ENCODE data around the gene AKT2. TPM values are rescaled to one million over a fixed set of nuclear protein-coding genes. Genes with fewer than 3 reads are reported as not detected.

AKT2 gene
- total RNA-seq, 3 donors from 2014 or later (not counting 1 experiment from before 2014, with no cell fraction given) = 234 to 292 (median 261) TPM

- no peak overlapping the region for H3K4me3 ChIP-seq (ENCODE audit: low read length)
- no peak overlapping the region for H3K27ac ChIP-seq (ENCODE audit: low read length)
- Mint-ChIP-seq H3K27me3 (ENCODE audit: low read depth in 2 of 2) (no peaks in the 10 kb centered on the region), H3K9me3 (no peaks in the 10 kb centered on the region), H3K4me1 (peaks cover 4 to 5% of the 10 kb centered on the region in 2 donors), H3K4me3 (no peak overlapping the region), H3K27ac (no peak overlapping the region), H3K36me3 (no peaks in the 10 kb centered on the region)
- DNase-seq (no peak), ATAC-seq (no peak)
- no peaks in the 10 kb centered on the region for H3K9me3 ChIP-seq (ENCODE audit: control insufficient read depth, insufficient read depth, low read length)
- H3K4me1 ChIP-seq (ENCODE audit: control insufficient read depth, insufficient read depth, low read length) = no peaks in the 10 kb centered on the region
- H3K27me3 ChIP-seq (ENCODE audit: control insufficient read depth, insufficient read depth, low read length) = no peaks in the 10 kb centered on the region
- intact Hi-C loops (cut with micrococcal nuclease) = no loop called here
- peaks cover 9% of the 10 kb centered on the region for H3K36me3 ChIP-seq (ENCODE audit: control insufficient read depth, insufficient read depth, low read length)
- TF ChIP-seq CTCF (IDR thresholded peaks at IDR 0.05) = no peak
- WGBS (ENCODE audit: insufficient coverage) = 96% methylated on average over 7 of the region's 9 CpGs
Observed at GRCh38 chr19:40200341-40201099, 84.6 kb downstream of the AKT2 start.

- Mint-ChIP-seq H3K9me3 (no peaks in the 10 kb centered on the region), H3K27ac (no peak overlapping the region), H3K27me3 (ENCODE audit: low read depth in 2 of 2) (no peaks in the 10 kb centered on the region), H3K4me3 (no peak overlapping the region), H3K4me1 (peaks cover 11 to 20% of the 10 kb centered on the region in 2 donors), H3K36me3 (no peaks in the 10 kb centered on the region)
- ATAC-seq (no peak), DNase-seq (no peak)
- H3K27me3 ChIP-seq (ENCODE audit: control insufficient read depth, insufficient read depth, low read length) = no peaks in the 10 kb centered on the region
- peaks cover 6% of the 10 kb centered on the region for H3K36me3 ChIP-seq (ENCODE audit: control insufficient read depth, insufficient read depth, low read length)
- no peaks in the 10 kb centered on the region for H3K4me1 ChIP-seq (ENCODE audit: control insufficient read depth, insufficient read depth, low read length)
- no peak overlapping the region for H3K4me3 ChIP-seq (ENCODE audit: low read length)
- TF ChIP-seq CTCF (IDR thresholded peaks at IDR 0.05) = no peak
- intact Hi-C loops (cut with micrococcal nuclease) = no loop called here
- no peaks in the 10 kb centered on the region for H3K9me3 ChIP-seq (ENCODE audit: control insufficient read depth, insufficient read depth, low read length)
- H3K27ac ChIP-seq (ENCODE audit: low read length) = no peak overlapping the region
- WGBS (ENCODE audit: insufficient coverage) = 97% methylated on average over 29 of the region's 29 CpGs
Observed at GRCh38 chr19:40198272-40198990, 86.7 kb downstream of the AKT2 start.

- TF ChIP-seq CTCF (IDR thresholded peaks at IDR 0.05) = no peak
- H3K27ac Mint-ChIP-seq = no peak overlapping the region
- H3K4me3 ChIP-seq (ENCODE audit: low read length) = no peak overlapping the region
Observed at GRCh38 chr19:40193587-40193849, 91.6 kb downstream of the AKT2 start.

More at GRCh38 chr19:40193587-40193849, 91.6 kb downstream of the AKT2 start:
- Histone ChIP-seq H3K4me1 (ENCODE audit: control insufficient read depth, insufficient read depth, low read length) (peaks cover 23% of the 10 kb centered on the region), H3K27me3 (ENCODE audit: control insufficient read depth, insufficient read depth, low read length) (no peaks in the 10 kb centered on the region), H3K9me3 (ENCODE audit: control insufficient read depth, insufficient read depth, low read length) (no peaks in the 10 kb centered on the region), H3K36me3 (ENCODE audit: control insufficient read depth, insufficient read depth, low read length) (peaks cover 1% of the 10 kb centered on the region), H3K27ac (ENCODE audit: low read length) (no peak overlapping the region)
- intact Hi-C loops (cut with micrococcal nuclease) = no loop called here
- Mint-ChIP-seq H3K9me3 (no peaks in the 10 kb centered on the region), H3K27me3 (ENCODE audit: low read depth in 2 of 2) (no peaks in the 10 kb centered on the region), H3K36me3 (no peaks in the 10 kb centered on the region), H3K4me1 (peaks cover 21 to 39% of the 10 kb centered on the region in 2 donors), H3K4me3 (peak overlapping the region; percentile 43)
- 96% methylated on average over 3 of the region's 3 CpGs for WGBS (ENCODE audit: insufficient coverage)
- DNase-seq (no peak), ATAC-seq (no peak)
